ENCODE data around the gene NUP214. TPM values are rescaled to one million over a fixed set of nuclear protein-coding genes. Genes with fewer than 3 reads are reported as not detected.

NUP214 gene
- total and polyA plus RNA-seq, 9 donors = 25.0 to 60.7 (median 46.6) TPM

DNA sequence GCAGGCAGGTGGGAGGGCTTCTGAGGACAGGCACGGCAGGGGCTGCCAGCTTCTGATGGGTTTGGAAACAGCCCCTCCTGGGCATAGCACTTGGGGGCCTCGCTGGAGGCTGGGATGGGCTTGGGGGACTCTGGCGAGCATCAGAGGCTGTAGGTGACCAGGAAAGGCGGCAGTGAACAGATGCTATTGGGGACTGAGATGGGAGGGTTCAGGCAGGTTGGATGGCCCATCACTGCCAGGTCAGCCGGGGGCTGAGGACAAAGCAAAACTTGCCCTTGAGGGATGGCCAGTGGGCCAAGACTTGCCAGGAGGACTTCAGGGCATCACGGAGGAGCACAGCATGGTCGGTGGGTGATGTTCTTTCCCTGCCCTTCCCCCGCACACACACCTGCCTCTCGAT, 22.4 kb upstream of the NUP214 start:
- Histone ChIP-seq H3K9me3 (no peaks in the 10 kb centered on the region), H3K4me3 (no peak overlapping the region), H3K27me3 (no peaks in the 10 kb centered on the region), H3K27ac (no peak overlapping the region), H3K36me3 (no peaks in the 10 kb centered on the region), H3K4me1 (ENCODE audit: insufficient read depth) (peaks cover 1% of the 10 kb centered on the region)
- TF ChIP-seq EP300 (IDR thresholded peaks at IDR 0.05) (no peak), POLR2A (IDR thresholded peaks at IDR 0.05) (no peak), CTCF (IDR thresholded peaks at IDR 0.05) (no peak)
- intact Hi-C loops (cut with DNase I) = no loop called here
- no peak for DNase-seq
- WGBS, 3 donors = 59 to 64% (median 64%) methylated on average over 9 of the region's 9 CpGs

DNA sequence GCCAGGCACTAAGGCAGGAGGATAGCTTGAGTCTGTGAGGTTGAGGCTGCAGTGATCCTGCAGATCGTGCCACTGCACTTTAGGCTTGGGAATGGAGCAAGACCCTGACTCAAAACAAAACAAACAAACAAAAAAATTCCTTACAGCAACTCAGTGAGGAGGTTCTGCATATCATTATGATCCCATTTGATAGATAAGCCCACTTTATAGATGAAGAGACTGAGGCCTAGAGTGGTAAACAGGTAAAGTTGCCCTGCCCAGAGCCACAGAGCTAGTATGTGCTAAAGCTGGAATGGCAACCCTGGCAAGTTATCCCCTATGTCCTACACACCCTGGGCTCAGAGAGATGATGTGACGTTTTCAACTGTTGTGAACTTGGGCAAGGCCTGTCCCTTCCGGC, 21.9 kb upstream of the NUP214 start:
- TF ChIP-seq CTCF (IDR thresholded peaks at IDR 0.05) (no peak), POLR2A (IDR thresholded peaks at IDR 0.05) (no peak), EP300 (IDR thresholded peaks at IDR 0.05) (no peak)
- WGBS, 3 donors = 87 to 92% (median 91%) methylated on average over 3 of the region's 3 CpGs
- Histone ChIP-seq H3K9me3 (no peaks in the 10 kb centered on the region), H3K27me3 (no peaks in the 10 kb centered on the region), H3K27ac (no peak overlapping the region), H3K4me3 (no peak overlapping the region), H3K4me1 (ENCODE audit: insufficient read depth) (peaks cover 1% of the 10 kb centered on the region), H3K36me3 (no peaks in the 10 kb centered on the region)
- intact Hi-C loops (cut with DNase I) = no loop called here
- DNase-seq = no peak

DNA sequence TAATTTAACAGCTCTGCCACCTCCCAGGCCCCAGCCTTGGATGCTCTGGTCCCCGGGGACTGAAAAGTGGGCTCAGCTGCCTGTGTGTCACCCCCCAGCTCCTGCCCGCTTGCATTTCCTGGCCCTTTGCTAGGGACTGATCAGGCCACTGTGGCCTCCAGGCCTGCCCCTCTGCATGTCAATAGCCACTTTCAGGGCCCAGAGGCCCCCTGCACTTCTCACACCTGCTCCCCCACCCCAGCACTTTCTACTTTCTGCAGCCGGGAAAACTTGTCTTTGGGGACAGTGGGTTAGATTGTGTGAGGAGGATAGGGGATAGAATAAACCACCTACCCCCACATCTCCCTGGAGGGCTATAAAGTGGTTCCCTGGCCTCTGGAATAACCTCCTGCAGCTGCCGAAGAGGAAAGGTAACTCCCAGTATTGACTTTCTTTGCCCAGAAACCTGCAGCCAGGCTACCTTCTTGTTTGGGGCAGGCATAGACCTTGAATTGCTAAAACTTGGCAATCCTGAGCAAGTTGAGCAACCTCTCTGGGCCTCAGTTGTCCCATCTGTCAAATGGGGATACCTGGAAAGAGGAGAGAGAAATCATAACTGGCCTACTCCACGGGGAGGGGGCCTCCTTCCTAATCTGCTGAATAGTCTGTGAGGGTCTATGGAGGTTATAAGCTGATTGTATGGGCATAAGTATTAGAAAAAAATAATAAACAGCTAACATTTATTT, 21.2 kb upstream of the NUP214 start:
- Histone ChIP-seq H3K9me3 (no peaks in the 10 kb centered on the region), H3K4me1 (ENCODE audit: insufficient read depth) (peaks cover 1% of the 10 kb centered on the region), H3K27ac (no peak overlapping the region), H3K4me3 (no peak overlapping the region), H3K36me3 (no peaks in the 10 kb centered on the region), H3K27me3 (no peaks in the 10 kb centered on the region)
- intact Hi-C loops (cut with DNase I) = no loop called here
- TF ChIP-seq CTCF (IDR thresholded peaks at IDR 0.05) (no peak), POLR2A (IDR thresholded peaks at IDR 0.05) (no peak), EP300 (IDR thresholded peaks at IDR 0.05) (no peak)
- WGBS, 3 donors = 65 to 75% (median 72%) methylated on average over 5 of the region's 5 CpGs
- DNase-seq = no peak

GRCh38 chr9:131105952-131106351, 19.4 kb upstream of the NUP214 start:
- H3K27ac ChIP-seq = no peak overlapping the region
- no peaks in the 10 kb centered on the region for H3K36me3 ChIP-seq
- no peaks in the 10 kb centered on the region for H3K27me3 ChIP-seq
- DNase-seq = no peak
- no peaks in the 10 kb centered on the region for H3K9me3 ChIP-seq
- H3K4me3 ChIP-seq = no peak overlapping the region
- WGBS, 3 donors = 87 to 92% (median 91%) methylated on average over 8 of the region's 8 CpGs
- TF ChIP-seq EP300 (IDR thresholded peaks at IDR 0.05) (no peak), POLR2A (IDR thresholded peaks at IDR 0.05) (no peak), CTCF (IDR thresholded peaks at IDR 0.05) (no peak)
- peaks cover 1% of the 10 kb centered on the region for H3K4me1 ChIP-seq (ENCODE audit: insufficient read depth)
- intact Hi-C loops (cut with DNase I) = no loop called here
